Measurements from ENCODE around the gene CAPZB.

GRCh38 chr1:19347533-19348172 is 137.7 kb downstream of the CAPZB start:
- TF ChIP-seq CTCF (IDR thresholded peaks at IDR 0.05; ENCODE audit: low read length): no peak
- TF ChIP-seq EZH2 (IDR thresholded peaks at IDR 0.05; ENCODE audit: borderline replicate concordance, low read length): no peak

All from OCI-LY1 (cell line).